Thoracic aorta (tissue), 2 donors: Measurements from ENCODE around the gene SLC15A3. TPM values are rescaled to one million over a fixed set of nuclear protein-coding genes. Genes with fewer than 3 reads are reported as not detected.

Source experiments
- ATAC-seq: fragments of 150-250 bp; one replicate; pipeline ENCODE4 v1.8.0; 2017; ENCODE audit warnings: low read depth; ENCODE audit not compliant: insufficient number of reproducible peaks, low FRiP score
- DNase-seq: peaks from one replicate; pipeline ENCODE4 v3.0.0-alpha.2; 2020; ENCODE audit warnings: low spot score
- H3K27ac ChIP-seq, 2 donors: fragments of 200-600 bp; sonication (generic); 1 replicate in 1 of 2; 2 replicates in 1 of 2; pipeline ENCODE4 v1.5.1; 2016; ENCODE audit warnings: mild to moderate bottlenecking in 2 of 2, moderate library complexity in 2 of 2
- H3K27me3 ChIP-seq: fragments of 200-600 bp; sonication (generic); replicated peaks from 2 replicates; pipeline ENCODE4 v1.6.0; 2016; ENCODE audit warnings: mild to moderate bottlenecking; ENCODE audit not compliant: insufficient read depth
- H3K36me3 ChIP-seq: fragments of 200-600 bp; sonication (generic); one replicate; pipeline ENCODE4 v1.5.1; 2016
- H3K4me1 ChIP-seq, 2 donors: fragments of 200-600 bp; sonication (generic); 1 replicate in 1 of 2; 2 replicates in 1 of 2; pipeline versions ENCODE4 v1.5.1 to v1.6.0; 2016; ENCODE audit warnings: low read depth in 2 of 2, mild to moderate bottlenecking in 1 of 2; ENCODE audit not compliant: control insufficient read depth in 1 of 2
- H3K4me3 ChIP-seq: fragments of 200-600 bp; sonication (generic); 2 replicates; pipeline ENCODE4 v1.5.1; 2016; ENCODE audit warnings: mild to moderate bottlenecking
- H3K9me3 ChIP-seq: fragments of 200-600 bp; sonication (generic); 2 replicates; pipeline ENCODE4 v1.5.1; 2016
- CTCF ChIP-seq: fragments of 200-600 bp; sonication (generic); IDR thresholded peaks from one replicate; pipeline ENCODE4 v1.5.1; 2019; ENCODE audit warnings: antibody characterized with exemption
- total RNA-seq, 2 donors: library from RNA; depleted of rRNA; stranded (reverse); fragments of >200 nt; gene quantifications; one replicate each; pipeline versions ENCODE4 v1.1.0 to v1.2.3, GENCODE V29; 2016

Gene SLC15A3
- total RNA-seq, 2 donors from 2014 or later, result 27.7 to 29.5 TPM

DNA sequence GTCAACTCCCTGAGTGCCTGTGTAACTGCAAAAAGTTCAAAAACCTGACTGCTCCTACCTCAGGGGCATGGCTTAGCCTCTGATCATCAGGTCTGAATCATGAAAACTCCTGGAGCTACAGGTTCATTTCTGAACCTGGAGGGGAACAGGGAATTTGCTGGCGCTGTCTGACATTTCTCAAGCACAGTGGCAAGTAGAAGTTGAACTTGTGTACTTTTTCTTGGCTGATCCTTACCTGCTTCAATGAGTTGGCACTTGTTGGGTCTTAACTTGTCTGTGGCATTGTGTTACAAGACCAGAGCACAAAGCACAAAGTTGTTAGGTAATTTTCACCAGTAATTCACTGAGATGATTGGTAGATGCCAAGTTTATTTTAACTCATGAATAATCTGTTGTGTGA, 34.7 kb downstream of the SLC15A3 start:
- Histone ChIP-seq H3K36me3 (peaks cover 24% of the 10 kb centered on the region), H3K4me1 (peaks cover 12 to 49% of the 10 kb centered on the region in 2 donors), H3K27me3 (no peaks in the 10 kb centered on the region), H3K9me3 (no peaks in the 10 kb centered on the region), H3K27ac (no peak overlapping the region), H3K4me3 (no peak overlapping the region)
- no peak for ATAC-seq
- no peak for DNase-seq
- no peak for TF ChIP-seq CTCF

- H3K4me1 ChIP-seq, result peaks cover 12 to 49% of the 10 kb centered on the region in 2 donors
- DNase-seq (no peak), ATAC-seq (no peak)
- no peak overlapping the region for H3K27ac ChIP-seq
- no peaks in the 10 kb centered on the region for H3K9me3 ChIP-seq
- no peaks in the 10 kb centered on the region for H3K27me3 ChIP-seq
- H3K36me3 ChIP-seq, result peaks cover 19% of the 10 kb centered on the region
- H3K4me3 ChIP-seq, result no peak overlapping the region
- no peak for TF ChIP-seq CTCF
These were observed 35.2 kb downstream of the SLC15A3 start for GRCh38 chr11:60916669-60917206.

GRCh38 chr11:60915248-60915914, 36.6 kb downstream of the SLC15A3 start:
- no peak for DNase-seq

GRCh38 chr11:60914633-60915247, 37.2 kb downstream of the SLC15A3 start:
- H3K9me3 ChIP-seq, result no peaks in the 10 kb centered on the region
- TF ChIP-seq CTCF, result peak; percentile 3
- DNase-seq (no peak), ATAC-seq (no peak)
- H3K27me3 ChIP-seq, result no peaks in the 10 kb centered on the region
- peaks cover 12 to 49% of the 10 kb centered on the region in 2 donors for H3K4me1 ChIP-seq
- peak overlapping the region; percentile 94 to 95 for H3K27ac ChIP-seq
- peak overlapping the region; percentile 80 for H3K4me3 ChIP-seq
- no peaks in the 10 kb centered on the region for H3K36me3 ChIP-seq

More at GRCh38 chr11:60915248-60915914, 36.6 kb downstream of the SLC15A3 start:
- Histone ChIP-seq H3K4me3 (peak overlapping the region; percentile 80), H3K9me3 (no peaks in the 10 kb centered on the region), H3K27me3 (no peaks in the 10 kb centered on the region), H3K27ac (peak overlapping the region; percentile 94 to 95), H3K36me3 (peaks cover 5% of the 10 kb centered on the region), H3K4me1 (peaks cover 12 to 49% of the 10 kb centered on the region in 2 donors)
- peak; percentile 25 for TF ChIP-seq CTCF
- peak; percentile 33 for ATAC-seq

DNA sequence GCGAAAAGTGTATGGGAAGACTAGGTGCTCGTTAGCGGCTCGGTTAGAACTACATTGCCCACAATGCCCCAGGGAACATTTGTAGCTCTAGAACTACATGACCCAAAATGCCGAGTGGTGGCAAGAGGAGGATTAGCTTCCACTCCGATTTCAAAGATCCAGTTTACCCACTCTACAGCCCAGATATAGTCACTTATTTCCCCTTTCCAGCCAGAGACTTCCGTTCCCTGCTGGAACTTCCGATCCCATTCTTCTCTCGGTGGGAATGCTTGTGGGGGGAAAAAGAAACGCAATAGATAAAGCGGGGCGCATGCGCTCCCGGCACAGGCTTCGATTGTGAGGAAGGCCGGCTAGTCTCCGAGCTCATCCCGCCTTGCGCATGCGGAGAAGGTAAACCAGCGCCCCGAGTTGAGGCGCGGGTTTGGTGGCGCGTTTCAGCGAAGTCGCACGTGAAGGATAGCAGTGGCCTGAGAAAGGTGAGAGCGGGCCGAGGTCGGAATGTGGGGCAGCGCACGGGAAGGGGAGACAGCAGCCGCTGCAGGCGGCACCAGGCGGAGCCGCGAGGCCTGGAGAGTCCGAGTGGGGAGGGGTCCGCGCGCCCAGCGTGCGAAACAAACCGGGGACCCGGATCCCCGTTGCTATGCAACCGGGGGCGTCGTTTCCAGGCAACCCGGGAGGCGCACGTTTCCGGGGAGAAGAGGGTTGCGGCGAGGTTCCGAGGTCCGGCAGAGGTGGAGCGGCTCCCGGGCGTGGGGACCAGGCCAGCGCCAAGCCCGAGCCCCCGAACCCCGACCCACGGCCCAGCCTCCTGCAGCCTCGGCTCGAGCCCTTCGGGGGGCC, 38.0 kb downstream of the SLC15A3 start, which contains the start of gene TMEM109:
TMEM109 (plus strand) TSS at position 366 of the 840 bp plus-strand sequence. CDS start 5,536 bp downstream, outside the sequence.
- no peaks in the 10 kb centered on the region for H3K27me3 ChIP-seq
- peak within 1 kb of the TSS; percentile 94 to 95 for H3K27ac ChIP-seq
- ATAC-seq, result peak; percentile 60
- peak within 1 kb of the TSS; percentile 80 for H3K4me3 ChIP-seq
- H3K4me1 ChIP-seq, result peaks cover 12 to 45% of the 10 kb centered on the region in 2 donors
- no peaks in the 10 kb centered on the region for H3K36me3 ChIP-seq
- TF ChIP-seq CTCF, result peak; percentile 5
- peak; percentile 42 for DNase-seq
- no peaks in the 10 kb centered on the region for H3K9me3 ChIP-seq
